GM12878 (cell line): Measurements from ENCODE around the gene DTX4. TPM values are rescaled to one million over a fixed set of nuclear protein-coding genes. Genes with fewer than 3 reads are reported as not detected.
A peak's percentile ranks its signal among the peaks of the same experiment; 100 is the strongest.

Experiments used
- ATAC-seq: fragments of 200-7000 bp; cut with Tn5 transposase; 3 replicates; pipeline ENCODE4 v1.9.1; 2020; ENCODE audit warnings: mild to moderate bottlenecking, moderate library complexity
- BruUV-seq: library from RNA; stranded (reverse); fragments of 400-500 nt; replicated peaks from 2 replicates; lab custom pipeline; 2021; lab: Mats Ljungman, UMichigan
- CTCF ChIA-PET: fragments of 300-600 bp; sonication (Branson Sonifier 250); formaldehyde crosslinking; extraction: SDS; loops from one replicate; lab custom pipeline; 2021; ENCODE audit warnings: inconsistent platforms; lab: Yijun Ruan, JAX
- POLR2A ChIA-PET: fragments of 350-600 bp; formaldehyde crosslinking; extraction: SDS; loops from one replicate; lab custom pipeline; 2021; ENCODE audit warnings: inconsistent platforms; lab: Charles Lee
- RAD21 ChIA-PET: fragments of 300-600 bp; sonication (Branson Sonifier 250); formaldehyde crosslinking; loops from one replicate; lab custom pipeline; 2023; ENCODE audit warnings: antibody characterized with exemption; ENCODE audit not compliant: unreplicated experiment; lab: Charles Lee
- SMC1A ChIA-PET: fragments of 300-600 bp; sonication (Branson Sonifier 250); formaldehyde crosslinking; loops from one replicate; lab custom pipeline; 2023; ENCODE audit not compliant: unreplicated experiment, uncharacterized antibody; lab: Charles Lee
- DNase-seq: peaks from one replicate; pipeline ENCODE4 v3.0.0-alpha.2; 2011; ENCODE audit warnings: low read depth, low spot score
- FAIRE-seq: peaks from 3 replicates; lab custom pipeline; 2011; peaks lifted over from hg19 to GRCh38; lab: Jason Lieb, UNC
- H2AFZ ChIP-seq: 2 replicates; pipeline ENCODE4 v1.6.0; 2011; ENCODE audit warnings: low read depth, low read length, control low read depth; ENCODE audit not compliant: control insufficient read depth
- H3K27ac ChIP-seq: 2 replicates; pipeline ENCODE4 v1.5.1; 2011; ENCODE audit warnings: control low read depth; ENCODE audit not compliant: control insufficient read depth, insufficient read depth
- H3K27me3 ChIP-seq, 2 experiments: replicated peaks in 1 of 2; 2 replicates each; pipeline versions ENCODE4 v1.6.0 to v1.6.1; 2011; ENCODE audit warnings: low read length in 1 of 2; ENCODE audit not compliant: control insufficient read depth in 2 of 2, insufficient read depth in 2 of 2
- H3K36me3 ChIP-seq, 2 experiments: 2 replicates each; pipeline ENCODE4 v1.5.1; 2011; ENCODE audit warnings: low read length in 1 of 2; ENCODE audit not compliant: control insufficient read depth in 2 of 2, insufficient read depth in 2 of 2
- H3K4me1 ChIP-seq: 2 replicates; pipeline ENCODE4 v1.6.1; 2011; ENCODE audit warnings: mild to moderate bottlenecking, low read length, moderate library complexity, mixed read lengths; ENCODE audit not compliant: control insufficient read depth, insufficient read depth
- H3K4me2 ChIP-seq: 2 replicates; pipeline ENCODE4 v1.6.0; 2011; ENCODE audit warnings: control low read depth; ENCODE audit not compliant: control insufficient read depth, insufficient read depth
- H3K4me3 ChIP-seq: fragments of 200-600 bp; sonication (generic); 2 replicates; pipeline ENCODE4 v1.5.1; 2016
- H3K79me2 ChIP-seq: 2 replicates; pipeline ENCODE4 v1.6.0; 2011; ENCODE audit warnings: low read length; ENCODE audit not compliant: control insufficient read depth, insufficient read depth
- H3K9ac ChIP-seq: 2 replicates; pipeline ENCODE4 v1.8.0; 2011; ENCODE audit warnings: low read length, control low read depth, mixed read lengths; ENCODE audit not compliant: control insufficient read depth, insufficient read depth
- H3K9me3 ChIP-seq: replicated peaks from 3 replicates; pipeline ENCODE4 v1.5.1; 2011; ENCODE audit warnings: mild to moderate bottlenecking, low read length; ENCODE audit not compliant: control insufficient read depth, insufficient read depth
- H4K20me1 ChIP-seq: 2 replicates; pipeline ENCODE4 v1.6.0; 2011; ENCODE audit not compliant: control insufficient read depth, insufficient read depth
- ATF3 ChIP-seq: IDR thresholded peaks from 2 replicates; pipeline ENCODE4 v1.6.1; 2011; ENCODE audit warnings: low read depth, mild to moderate bottlenecking, low read length, moderate library complexity, borderline replicate concordance; ENCODE audit errors: extremely low read depth
- BMI1 ChIP-seq: fragments of 450-650 bp; IDR thresholded peaks from 2 replicates; pipeline ENCODE4 v1.6.1; 2016; ENCODE audit warnings: mild to moderate bottlenecking, moderate library complexity, borderline replicate concordance
- CHD2 ChIP-seq: IDR thresholded peaks from 2 replicates; pipeline ENCODE4 v1.6.1; 2011; ENCODE audit warnings: low read depth, low read length, improper control_type of control experiment, borderline replicate concordance
- CTCF ChIP-seq, 3 experiments: IDR thresholded peaks in 2 of 3; conservative IDR thresholded peaks in 1 of 3; 2 replicates each; pipeline ENCODE4 v1.5.1; 2011; ENCODE audit warnings: low read depth in 3 of 3, low read length in 3 of 3, mild to moderate bottlenecking in 3 of 3, control low read depth in 2 of 3, moderate library complexity in 2 of 3, inconsistent platforms in 1 of 3, mixed read lengths in 1 of 3; ENCODE audit not compliant: control insufficient read depth in 2 of 3, insufficient read depth in 1 of 3; ENCODE audit errors: extremely low read depth in 1 of 3
- E4F1 ChIP-seq: fragments of 450-650 bp; IDR thresholded peaks from 2 replicates; pipeline ENCODE4 v1.6.1; 2018; ENCODE audit warnings: borderline replicate concordance, mild to moderate bottlenecking; ENCODE audit not compliant: partially characterized antibody
- EED ChIP-seq: sonication (generic); IDR thresholded peaks from 2 replicates; pipeline ENCODE4 v1.6.1; 2016; ENCODE audit warnings: antibody characterized with exemption, low read depth
- HDAC6 ChIP-seq: fragments of 200-600 bp; sonication (generic); IDR thresholded peaks from one replicate; pipeline ENCODE4 v1.8.0; 2017; ENCODE audit warnings: antibody characterized with exemption; ENCODE audit not compliant: unreplicated experiment
- MAX ChIP-seq: IDR thresholded peaks from 2 replicates; pipeline ENCODE4 v1.6.1; 2012; ENCODE audit warnings: low read depth, low read length, improper control_type of control experiment
- MLLT1 ChIP-seq: fragments of 450-650 bp; IDR thresholded peaks from 2 replicates; pipeline ENCODE4 v1.6.1; 2016; ENCODE audit warnings: mild to moderate bottlenecking
- NFYB ChIP-seq: IDR thresholded peaks from 2 replicates; pipeline ENCODE4 v1.6.1; 2011; ENCODE audit warnings: low read depth, mild to moderate bottlenecking, low read length, improper control_type of control experiment, moderate library complexity; ENCODE audit not compliant: insufficient read depth
- NR2C1 ChIP-seq: fragments of 450-650 bp; IDR thresholded peaks from 2 replicates; pipeline ENCODE4 v1.6.1; 2017; ENCODE audit warnings: antibody characterized with exemption, mild to moderate bottlenecking, moderate library complexity
- RAD21 ChIP-seq: IDR thresholded peaks from 2 replicates; pipeline ENCODE4 v1.6.1; 2011; ENCODE audit warnings: mild to moderate bottlenecking, low read depth, low read length, moderate library complexity; ENCODE audit not compliant: insufficient read depth
- SPI1 ChIP-seq: IDR thresholded peaks from 2 replicates; pipeline ENCODE4 v1.6.1; 2011; ENCODE audit warnings: low read depth, mild to moderate bottlenecking, low read length, moderate library complexity, borderline replicate concordance; ENCODE audit not compliant: insufficient read depth
- STAT3 ChIP-seq: IDR thresholded peaks from 2 replicates; pipeline ENCODE4 v1.6.1; 2011; ENCODE audit warnings: low read depth, low read length, improper control_type of control experiment
- ZSCAN29 ChIP-seq: fragments of 450-650 bp; IDR thresholded peaks from 2 replicates; pipeline ENCODE4 v1.6.1; 2017; ENCODE audit warnings: mild to moderate bottlenecking, moderate library complexity
- WGBS: methylation state at CpG from one replicate; pipeline ENCODE4 v1.1.6; 2016; ENCODE audit warnings: low lambda C conversion rate; ENCODE audit not compliant: insufficient replicate concordance, insufficient coverage; ENCODE audit errors: missing lambda C conversion rate; 5-methylcytosine and 5-hydroxymethylcytosine counted together
- in situ Hi-C: fragments of 300-500 bp; cut with MboI; formaldehyde crosslinking; loops from 9 replicates; pipeline ENCODE4 v1.14.3; 2018; ENCODE audit warnings: mixed read lengths
- intact Hi-C: fragments of 100-400 bp; cut with micrococcal nuclease; formaldehyde crosslinking; loops from one replicate; pipeline ENCODE4 v1.14.2; 2022; ENCODE audit not compliant: unreplicated experiment
- polyA plus RNA-seq, 11 experiments: library from polyadenylated mRNA; depleted of rRNA in 4 of 11; unstranded in 6 of 11; stranded (reverse) in 5 of 11; fragments of >200 nt; fragmentation: Nextera tagmentation in 4 of 11; fragmentation: Illumina TruSeq in 1 of 11; extraction: Ambion mirVana in 4 of 11; extraction: Trizol in 1 of 11; gene quantifications; 1 replicate in 1 of 11; 2 replicates in 10 of 11; pipeline versions ENCODE4 v1.2.1 to v1.2.3, GENCODE V29; 2011 to 2016; ENCODE audit warnings: inconsistent platforms in 2 of 11, missing spikeins in 2 of 11, low read depth in 1 of 11
- total RNA-seq, 4 experiments: library from RNA; depleted of rRNA in 3 of 4; stranded (reverse); fragments of >200 nt in 3 of 4; fragmentation: Illumina TruSeq in 1 of 4; extraction: Trizol in 1 of 4; gene quantifications; 2 replicates each; pipeline versions ENCODE4 v1.2.1 to v1.2.3, GENCODE V29; 2013 to 2021

Gene DTX4
- total and polyA plus RNA-seq, 10 of the 15 experiments (the other 5 are each of a cell fraction or from before 2014, with no cell fraction given): 3.8 to 25.8 (median 10.5) TPM

GRCh38 chr11:59182457-59183151 is 10.7 kb downstream of the DTX4 start:
- in situ Hi-C loops: loop anchor here (25.0 kb wide), 1 partner anchor 1580 kb away; the partner anchor contains the start of gene MS4A15
- Histone ChIP-seq H3K36me3 (peaks cover 11 to 14% of the 10 kb centered on the region in 2 experiments; a peak in 3 of 4 replicates), H3K27ac (no peak overlapping the region), H3K4me3 (no peak overlapping the region), H3K27me3 (no peaks in the 10 kb centered on the region), H3K9ac (no peak overlapping the region), H3K4me1 (peaks cover 5% of the 10 kb centered on the region; the same call in 1 of the 2 replicates), H4K20me1 (no peaks in the 10 kb centered on the region), H3K4me2 (no peak overlapping the region), H3K79me2 (peaks cover 25% of the 10 kb centered on the region), H2AFZ (no peak overlapping the region), H3K9me3 (peaks cover 16% of the 10 kb centered on the region; the same call in 2 of the 3 replicates)
- intact Hi-C loops: no loop called here
- ChIA-PET SMC1A (interaction anchor here (0.9 to 14.9 kb wide), 4 partner anchors 8 to 25 kb away, joined by 3 to 155 read pairs (median 63); partner anchors contain the start of gene DTX4), CTCF (interaction anchor here (1.0 to 33.5 kb wide), 7 partner anchors 3 to 252 kb away, joined by 3 to 1180 read pairs (median 5); partner anchors contain the start of genes DTX4 and MPEG1), RAD21 (interaction anchor here (3.3 kb wide), 1 partner anchor 12 kb away, joined by 16 read pairs; the partner anchor contains the start of gene DTX4), POLR2A (interaction anchor here (0.8 to 2.4 kb wide), 3 partner anchors 9 to 16 kb away, joined by 3 to 9 read pairs (median 5); no protein-coding TSS in a partner anchor)
- FAIRE-seq (no peak), DNase-seq (no peak), ATAC-seq (peak; percentile 54)
- 70% methylated on average over 4 of the region's 4 CpGs for WGBS
- BruUV-seq: no TSS peak
- no peak for TF ChIP-seq ATF3
- TF ChIP-seq HDAC6: no peak
- no peak for TF ChIP-seq BMI1
- peak; percentile 41; the same call in 1 of the 2 replicates for TF ChIP-seq RAD21
- TF ChIP-seq E4F1: no peak
- no peak for TF ChIP-seq MAX
- no peak for TF ChIP-seq MLLT1
- TF ChIP-seq SPI1: no peak
- TF ChIP-seq CHD2: no peak
- no peak for TF ChIP-seq NR2C1
- TF ChIP-seq EED: no peak
- peak; percentile 39 to 63 (median 55) for TF ChIP-seq CTCF (IDR thresholded peaks at IDR 0.05 in 2 of 3, conservative IDR thresholded peaks at IDR 0.05 in 1 of 3; ENCODE audit: control insufficient read depth in 2 of 3, extremely low read depth in 1 of 3, insufficient read depth in 1 of 3, low read depth in 3 of 3, low read length in 3 of 3)
- TF ChIP-seq ZSCAN29: no peak
- TF ChIP-seq NFYB: no peak
- no peak for TF ChIP-seq STAT3
